OCI-LY1 (cell line): ENCODE data around the gene BMPR1B.

Experiments
- H2AFZ ChIP-seq: fragments of 200-600 bp; sonication (generic), shearing (Covaris generic); 2 replicates; pipeline ENCODE4 v1.6.0; 2014; ENCODE audit warnings: antibody characterized with exemption, mild to moderate bottlenecking, low read length
- H3F3A ChIP-seq: fragments of 200-600 bp; sonication (generic), shearing (Covaris generic); 2 replicates; pipeline ENCODE4 v1.6.0; 2014; ENCODE audit warnings: mild to moderate bottlenecking, antibody characterized with exemption, low read length, moderate library complexity; ENCODE audit not compliant: insufficient read depth
- H3K27ac ChIP-seq: fragments of 200-600 bp; sonication (generic); 2 replicates; pipeline ENCODE4 v1.5.1; 2014; ENCODE audit warnings: low read length, mixed run types, mild to moderate bottlenecking, low read depth; ENCODE audit not compliant: poor library complexity, severe bottlenecking
- H3K27me3 ChIP-seq: fragments of 200-600 bp; sonication (generic); 2 replicates; pipeline ENCODE4 v1.6.0; 2014; ENCODE audit warnings: antibody characterized with exemption, mild to moderate bottlenecking, low read length, moderate library complexity; ENCODE audit not compliant: insufficient read depth
- H3K36me3 ChIP-seq: fragments of 200-600 bp; sonication (generic); 2 replicates; pipeline ENCODE4 v1.6.1; 2014; ENCODE audit warnings: mild to moderate bottlenecking, antibody characterized with exemption, low read length, moderate library complexity, mixed read lengths; ENCODE audit not compliant: insufficient read depth
- H3K4me1 ChIP-seq: fragments of 200-600 bp; sonication (generic); 2 replicates; pipeline ENCODE4 v1.5.1; 2014; ENCODE audit warnings: mild to moderate bottlenecking, low read length, moderate library complexity; ENCODE audit not compliant: insufficient read depth, severe bottlenecking
- H3K4me2 ChIP-seq: fragments of 200-600 bp; sonication (generic), shearing (Covaris generic); 2 replicates; pipeline ENCODE4 v1.6.1; 2014; ENCODE audit warnings: low read length
- H3K4me3 ChIP-seq: fragments of 200-600 bp; sonication (generic); 2 replicates; pipeline ENCODE4 v1.5.1; 2014; ENCODE audit warnings: low read length, low read depth, mild to moderate bottlenecking, mixed read lengths; ENCODE audit not compliant: poor library complexity, severe bottlenecking
- H3K79me2 ChIP-seq: fragments of 200-600 bp; shearing (Covaris generic); 2 replicates; pipeline ENCODE4 v1.6.1; 2016; ENCODE audit warnings: mixed run types, low read length, mixed read lengths; ENCODE audit not compliant: insufficient read depth
- H3K9ac ChIP-seq: fragments of 200-600 bp; sonication (generic), shearing (Covaris generic); 2 replicates; pipeline ENCODE4 v1.6.1; 2014; ENCODE audit warnings: mild to moderate bottlenecking, low read length, mixed read lengths
- H3K9me2 ChIP-seq: fragments of 200-600 bp; sonication (generic), shearing (Covaris generic); 2 replicates; pipeline ENCODE4 v1.6.1; 2014; ENCODE audit warnings: low read depth, mild to moderate bottlenecking, low read length, mixed read lengths
- H3K9me3 ChIP-seq: fragments of 200-600 bp; shearing (Covaris generic); 2 replicates; pipeline ENCODE4 v1.6.1; 2014; ENCODE audit warnings: low read length, mixed read lengths
- H4K20me1 ChIP-seq: fragments of 200-600 bp; sonication (generic), shearing (Covaris generic); 2 replicates; pipeline ENCODE4 v1.6.0; 2016; ENCODE audit warnings: mild to moderate bottlenecking, low read length; ENCODE audit not compliant: insufficient read depth
- EZH2 ChIP-seq: fragments of 200-600 bp; sonication (generic), shearing (Covaris generic); IDR thresholded peaks from 2 replicates; pipeline ENCODE4 v1.8.0; 2017; ENCODE audit warnings: borderline replicate concordance, mixed run types, mild to moderate bottlenecking, antibody characterized with exemption, low read length, moderate library complexity, mixed read lengths
- TF ChIP-seq, protein P1 (sequence below): fragments of 200-600 bp; sonication (generic), shearing (Covaris generic); IDR thresholded peaks from 2 replicates; pipeline ENCODE4 v1.5.1; 2017; ENCODE audit warnings: mild to moderate bottlenecking, antibody characterized with exemption, low read length, moderate library complexity, mixed read lengths

BMPR1B gene

DNA sequence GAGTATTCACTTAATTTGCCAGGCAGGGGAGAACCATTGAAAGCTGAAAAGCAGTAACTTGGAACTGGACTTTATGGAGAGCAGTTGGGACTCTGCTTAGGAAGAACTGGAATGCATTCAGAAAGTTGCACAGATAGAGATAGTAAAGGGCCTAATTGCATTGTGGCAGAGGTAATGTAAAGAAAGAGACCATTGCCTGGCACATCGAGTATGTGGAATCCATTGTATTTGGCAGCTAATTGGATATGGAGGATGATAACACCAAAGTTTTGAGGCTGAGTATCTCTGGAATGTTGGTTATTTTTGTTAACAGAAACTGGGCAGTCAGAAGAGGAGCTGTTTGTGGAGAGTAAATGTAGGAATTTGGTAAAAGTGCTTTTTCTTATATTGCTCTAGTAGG is 169.9 kb downstream of the BMPR1B start:
- no peaks in the 10 kb centered on the region for H3F3A ChIP-seq
- H3K27ac ChIP-seq = no peak overlapping the region
- no peaks in the 10 kb centered on the region for H3K79me2 ChIP-seq
- no peak overlapping the region for H3K4me3 ChIP-seq
- H3K4me2 ChIP-seq = no peak overlapping the region
- no peak overlapping the region for H3K9ac ChIP-seq
- H3K9me2 ChIP-seq = no peaks in the 10 kb centered on the region
- H3K27me3 ChIP-seq = no peaks in the 10 kb centered on the region
- no peaks in the 10 kb centered on the region for H4K20me1 ChIP-seq
- TF ChIP-seq EZH2 = no peak
- TF ChIP-seq, protein P1, sequence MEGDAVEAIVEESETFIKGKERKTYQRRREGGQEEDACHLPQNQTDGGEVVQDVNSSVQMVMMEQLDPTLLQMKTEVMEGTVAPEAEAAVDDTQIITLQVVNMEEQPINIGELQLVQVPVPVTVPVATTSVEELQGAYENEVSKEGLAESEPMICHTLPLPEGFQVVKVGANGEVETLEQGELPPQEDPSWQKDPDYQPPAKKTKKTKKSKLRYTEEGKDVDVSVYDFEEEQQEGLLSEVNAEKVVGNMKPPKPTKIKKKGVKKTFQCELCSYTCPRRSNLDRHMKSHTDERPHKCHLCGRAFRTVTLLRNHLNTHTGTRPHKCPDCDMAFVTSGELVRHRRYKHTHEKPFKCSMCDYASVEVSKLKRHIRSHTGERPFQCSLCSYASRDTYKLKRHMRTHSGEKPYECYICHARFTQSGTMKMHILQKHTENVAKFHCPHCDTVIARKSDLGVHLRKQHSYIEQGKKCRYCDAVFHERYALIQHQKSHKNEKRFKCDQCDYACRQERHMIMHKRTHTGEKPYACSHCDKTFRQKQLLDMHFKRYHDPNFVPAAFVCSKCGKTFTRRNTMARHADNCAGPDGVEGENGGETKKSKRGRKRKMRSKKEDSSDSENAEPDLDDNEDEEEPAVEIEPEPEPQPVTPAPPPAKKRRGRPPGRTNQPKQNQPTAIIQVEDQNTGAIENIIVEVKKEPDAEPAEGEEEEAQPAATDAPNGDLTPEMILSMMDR = no peak
- no peaks in the 10 kb centered on the region for H3K4me1 ChIP-seq
- H3K9me3 ChIP-seq = no peaks in the 10 kb centered on the region
- H3K36me3 ChIP-seq = no peaks in the 10 kb centered on the region
- no peak overlapping the region for H2AFZ ChIP-seq

DNA sequence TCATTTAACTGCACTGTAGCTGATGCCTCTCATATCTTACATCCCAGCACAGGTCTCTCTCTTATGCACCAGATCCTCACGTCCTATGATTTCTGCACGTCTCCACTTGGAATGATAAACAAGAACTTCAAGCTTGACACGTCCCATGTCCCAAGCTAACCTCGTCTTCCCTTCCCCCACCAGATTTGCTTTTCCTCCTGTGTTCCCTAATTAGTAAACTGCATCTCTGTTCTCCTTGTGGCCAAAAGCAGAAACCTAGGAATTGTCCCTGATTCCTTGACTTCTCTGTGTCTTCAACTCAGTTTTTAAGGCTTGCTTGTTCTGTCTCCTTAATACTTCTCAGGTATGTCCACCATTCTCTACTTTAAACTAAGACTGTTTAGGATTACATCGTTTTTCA is 171.9 kb downstream of the BMPR1B start:
- Histone ChIP-seq H3K36me3 (no peaks in the 10 kb centered on the region), H3K27ac (no peak overlapping the region)

DNA sequence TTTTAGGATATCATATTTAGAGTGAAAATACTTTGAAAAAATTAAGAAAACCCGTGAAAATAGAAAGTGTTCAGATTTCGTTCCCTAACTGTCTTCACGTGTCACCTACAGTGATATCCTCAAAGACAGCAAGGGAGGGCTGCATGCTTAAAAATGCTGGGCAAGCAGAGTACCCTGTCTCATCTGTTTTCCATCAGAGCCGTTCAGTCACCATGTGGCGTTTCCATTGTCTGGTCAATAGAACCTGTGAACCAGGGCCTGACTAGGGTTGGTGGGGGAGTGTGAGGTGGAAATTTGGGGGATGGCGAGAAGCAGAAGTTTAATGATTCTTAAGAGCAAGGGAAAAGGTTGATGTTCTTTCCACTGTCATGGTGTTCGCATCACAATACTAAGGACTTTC is 173.9 kb downstream of the BMPR1B start:
- Histone ChIP-seq H3K9me3 (no peaks in the 10 kb centered on the region), H3K79me2 (no peaks in the 10 kb centered on the region), H3K4me2 (no peak overlapping the region), H3K4me3 (no peak overlapping the region), H3K9ac (no peak overlapping the region), H3K27me3 (no peaks in the 10 kb centered on the region), H3K27ac (no peak overlapping the region), H3K4me1 (no peaks in the 10 kb centered on the region), H3F3A (no peaks in the 10 kb centered on the region), H4K20me1 (no peaks in the 10 kb centered on the region), H3K9me2 (no peaks in the 10 kb centered on the region), H3K36me3 (no peaks in the 10 kb centered on the region), H2AFZ (no peak overlapping the region)
- no peak for TF ChIP-seq EZH2
- TF ChIP-seq, protein P1 = no peak

More for the DNA sequence above, 171.9 kb downstream of the BMPR1B start:
- no peak for TF ChIP-seq EZH2
- TF ChIP-seq, protein P1 = no peak
- H3K9me3 ChIP-seq = no peaks in the 10 kb centered on the region
- H3K4me2 ChIP-seq = no peak overlapping the region
- no peak overlapping the region for H3K9ac ChIP-seq
- no peaks in the 10 kb centered on the region for H3K27me3 ChIP-seq
- H2AFZ ChIP-seq = no peak overlapping the region
- H3K4me3 ChIP-seq = no peak overlapping the region
- no peaks in the 10 kb centered on the region for H3K79me2 ChIP-seq
- H3K9me2 ChIP-seq = no peaks in the 10 kb centered on the region
- H3K4me1 ChIP-seq = no peaks in the 10 kb centered on the region
- no peaks in the 10 kb centered on the region for H4K20me1 ChIP-seq
- H3F3A ChIP-seq = no peaks in the 10 kb centered on the region
